NT2/D1 (cell line): ENCODE data around the gene ZNF831.

ENCODE experiments used
- YY1 ChIP-seq: IDR thresholded peaks from 2 replicates; pipeline ENCODE4 v1.6.1; 2011; ENCODE audit not compliant: insufficient read length, insufficient read depth
- ZNF274 ChIP-seq: IDR thresholded peaks from 2 replicates; pipeline ENCODE4 v1.6.1; 2011; ENCODE audit warnings: mild to moderate bottlenecking, low read depth, low read length

- TF ChIP-seq YY1 (no peak), ZNF274 (no peak)
These were observed 110.2 kb downstream of the ZNF831 start for GRCh38 chr20:59273739-59274357.
